Uterus (tissue), 4 donors: ENCODE data around the gene KCNH1. TPM values are rescaled to one million over a fixed set of nuclear protein-coding genes. Genes with fewer than 3 reads are reported as not detected.

Source experiments
- DNase-seq, 2 donors: peaks; one replicate each; pipeline ENCODE4 v3.0.0-alpha.2; 2019 to 2020
- H3K27ac ChIP-seq, 2 donors: fragments of 200-600 bp; sonication (generic); 1 replicate in 1 of 2; 2 replicates in 1 of 2; pipeline ENCODE4 v1.5.1; 2016 to 2018
- H3K27me3 ChIP-seq, 2 donors: fragments of 200-600 bp; sonication (generic); one replicate each; pipeline ENCODE4 v1.5.1; 2018 to 2019; ENCODE audit warnings: control low read depth in 1 of 2
- H3K36me3 ChIP-seq, 2 donors: fragments of 200-600 bp; sonication (generic); one replicate each; pipeline ENCODE4 v1.5.1; 2019; ENCODE audit warnings: control low read depth in 1 of 2
- H3K4me1 ChIP-seq, 2 donors: fragments of 200-600 bp; sonication (generic); one replicate each; pipeline ENCODE4 v1.5.1; 2018 to 2019; ENCODE audit warnings: control low read depth in 1 of 2
- H3K4me3 ChIP-seq, 2 donors: fragments of 200-600 bp; sonication (generic); 1 replicate in 1 of 2; 2 replicates in 1 of 2; pipeline ENCODE4 v1.5.1; 2018 to 2019; ENCODE audit warnings: mild to moderate bottlenecking in 1 of 2
- H3K9me3 ChIP-seq, 2 donors: fragments of 200-600 bp; sonication (generic); one replicate each; pipeline ENCODE4 v1.5.1; 2019; ENCODE audit warnings: control low read depth in 1 of 2
- CTCF ChIP-seq, 4 experiments: fragments of 200-600 bp in 2 of 4; fragments of 450-650 bp in 2 of 4; sonication (generic) in 2 of 4; IDR thresholded peaks; one replicate each; pipeline ENCODE4 v1.5.1; 2016 to 2019; ENCODE audit warnings: antibody characterized with exemption in 4 of 4, mild to moderate bottlenecking in 2 of 4, moderate library complexity in 1 of 4
- POLR2A ChIP-seq, 2 donors: fragments of 450-650 bp; IDR thresholded peaks; one replicate each; pipeline ENCODE4 v1.6.1; 2016; ENCODE audit warnings: antibody characterized with exemption in 2 of 2, mild to moderate bottlenecking in 1 of 2, moderate library complexity in 1 of 2
- intact Hi-C: fragments of 100-400 bp; cut with DNase I; formaldehyde crosslinking; loops from one replicate; pipeline ENCODE4 v1.15.1; 2023; ENCODE audit warnings: low total_unique reads
- total RNA-seq, 4 donors: library from RNA; depleted of rRNA in 3 of 4; stranded (reverse); fragments of >200 nt in 3 of 4; gene quantifications; one replicate each; pipeline versions ENCODE4 v1.1.0 to v1.2.4, GENCODE V29; 2014 to 2023
- donor health status: DM: yes; HTN: yes; CAD: no.

The KCNH1 gene
- total RNA-seq, 4 donors from 2014 or later = 1.1 to 1.5 TPM; not detected in 2

DNA sequence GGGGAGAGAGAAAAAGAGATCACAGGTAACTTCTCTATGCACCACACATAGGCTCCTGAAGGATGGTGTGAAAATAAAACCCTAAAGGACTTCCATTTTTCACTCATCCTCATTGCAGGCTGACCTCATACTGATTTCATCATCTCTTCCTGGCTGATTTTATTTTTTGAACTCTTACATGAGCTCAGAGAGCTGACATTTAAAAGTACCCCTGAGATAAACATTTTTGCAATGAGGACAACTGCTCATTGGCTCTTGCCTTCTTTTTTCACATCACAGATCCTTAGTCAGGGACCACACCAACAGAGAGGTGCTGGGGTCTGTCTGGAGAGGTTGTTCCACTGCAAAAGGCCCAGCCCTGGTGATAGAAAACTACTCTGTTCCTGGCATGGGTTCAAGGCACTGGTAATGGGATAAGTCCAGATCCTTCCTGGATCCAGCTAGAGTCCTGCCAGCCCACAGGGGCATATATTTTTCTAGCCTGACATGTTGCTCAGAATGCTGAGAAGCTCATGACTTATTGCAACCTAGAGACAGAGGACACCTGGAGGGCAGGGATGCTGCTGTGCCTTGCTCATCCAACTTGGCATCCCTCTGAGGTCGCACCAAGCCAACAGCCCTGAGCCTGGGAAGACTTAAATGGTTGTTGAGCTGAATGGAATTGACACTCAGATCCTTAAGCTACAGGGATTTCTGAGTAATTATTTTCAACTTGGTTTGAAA, 445.3 kb downstream of the KCNH1 start:
- DNase-seq = no peak
- intact Hi-C loops = no loop called here

DNA sequence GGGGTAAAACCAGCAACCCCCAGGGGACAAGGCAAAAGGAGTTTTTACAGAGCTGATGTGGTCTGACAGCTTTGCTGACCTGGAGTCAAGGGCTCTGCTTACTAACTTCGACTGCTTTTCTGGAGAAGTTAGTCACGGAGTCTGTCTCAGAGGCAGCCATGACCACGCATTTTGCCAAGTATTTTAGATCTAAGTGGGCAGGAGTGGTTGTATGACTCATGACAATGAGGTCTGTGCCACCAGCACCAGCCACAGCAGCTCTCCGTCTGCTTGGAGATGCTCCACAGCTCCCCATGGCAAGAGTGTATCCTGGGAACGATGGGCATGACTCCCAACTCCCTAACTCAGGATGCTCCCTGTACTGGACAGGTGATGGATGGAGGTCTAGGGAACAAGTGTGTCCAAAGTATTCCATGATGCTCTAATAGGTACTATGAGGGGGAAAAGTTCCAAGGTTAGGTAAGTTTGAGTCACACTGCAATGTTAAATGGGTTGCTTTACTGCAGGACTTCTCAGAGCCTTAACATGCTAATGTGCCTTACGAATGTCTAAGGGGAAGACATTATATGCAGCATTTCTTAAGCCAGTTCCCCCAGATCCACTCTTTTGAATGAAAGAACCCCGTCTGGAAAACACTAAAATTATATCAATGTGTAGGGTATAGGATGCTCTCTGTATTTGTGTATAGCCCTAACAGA, 446.2 kb downstream of the KCNH1 start:
- Histone ChIP-seq H3K27me3 (no peaks in the 10 kb centered on the region), H3K4me3 (no peak overlapping the region), H3K9me3 (no peaks in the 10 kb centered on the region), H3K4me1 (no peaks in the 10 kb centered on the region), H3K36me3 (no peaks in the 10 kb centered on the region), H3K27ac (no peak overlapping the region)
- DNase-seq = no peak
- intact Hi-C loops = no loop called here
- TF ChIP-seq POLR2A (IDR thresholded peaks at IDR 0.05) (no peak), CTCF (IDR thresholded peaks at IDR 0.05) (no peak)

More for the DNA sequence above, 445.3 kb downstream of the KCNH1 start:
- H3K27ac ChIP-seq = no peak overlapping the region
- no peak for TF ChIP-seq CTCF (IDR thresholded peaks at IDR 0.05)
- no peak for TF ChIP-seq POLR2A (IDR thresholded peaks at IDR 0.05)
- H3K9me3 ChIP-seq = no peaks in the 10 kb centered on the region
- H3K4me3 ChIP-seq = no peak overlapping the region
- no peaks in the 10 kb centered on the region for H3K4me1 ChIP-seq
- H3K36me3 ChIP-seq = no peaks in the 10 kb centered on the region
- H3K27me3 ChIP-seq = no peaks in the 10 kb centered on the region

DNA sequence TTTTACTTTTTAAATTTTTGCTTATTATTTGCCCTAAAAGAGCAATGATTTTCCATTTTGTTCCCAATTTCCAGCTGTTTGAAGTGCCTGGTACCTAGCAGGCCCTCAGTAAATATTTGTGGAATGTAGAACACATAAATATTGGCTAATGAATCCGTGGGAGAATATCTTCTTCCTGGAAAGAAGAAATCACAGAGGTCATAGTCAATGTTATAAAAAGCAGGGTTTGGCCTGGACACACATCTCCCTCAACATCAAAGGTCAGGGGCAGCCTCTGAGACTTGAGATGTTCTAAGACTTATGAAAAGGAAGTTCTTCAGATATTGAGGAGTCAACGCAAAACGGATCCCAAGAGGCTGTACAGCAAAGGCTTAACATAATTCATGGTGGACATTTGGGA, 447.1 kb downstream of the KCNH1 start:
- DNase-seq = no peak
- H3K36me3 ChIP-seq = no peaks in the 10 kb centered on the region
- no peak overlapping the region for H3K27ac ChIP-seq
- H3K9me3 ChIP-seq = no peaks in the 10 kb centered on the region
- TF ChIP-seq POLR2A (IDR thresholded peaks at IDR 0.05) (no peak), CTCF (IDR thresholded peaks at IDR 0.05) (no peak)
- intact Hi-C loops = no loop called here
- no peak overlapping the region for H3K4me3 ChIP-seq
- H3K27me3 ChIP-seq = no peaks in the 10 kb centered on the region
- no peaks in the 10 kb centered on the region for H3K4me1 ChIP-seq

DNA sequence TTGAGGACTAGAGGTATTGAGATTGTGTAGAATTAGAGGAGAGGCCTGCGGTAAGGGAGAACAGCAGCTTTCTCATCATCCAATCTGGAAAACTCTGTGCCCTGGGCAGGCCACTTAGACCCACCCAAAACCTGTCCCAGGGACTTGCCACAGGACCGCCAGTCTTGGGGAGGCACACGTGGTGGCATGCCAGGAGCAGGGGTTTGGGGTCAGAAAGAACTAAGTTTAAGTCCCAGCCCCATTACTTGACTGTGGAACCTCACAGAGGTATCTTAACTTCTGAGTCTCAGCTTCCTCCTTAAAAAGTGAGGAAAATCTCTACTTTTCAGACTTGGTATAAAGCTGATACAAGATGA, 448.7 kb downstream of the KCNH1 start:
- Histone ChIP-seq H3K27ac (no peak overlapping the region), H3K4me1 (no peaks in the 10 kb centered on the region), H3K27me3 (no peaks in the 10 kb centered on the region), H3K9me3 (no peaks in the 10 kb centered on the region), H3K36me3 (no peaks in the 10 kb centered on the region), H3K4me3 (no peak overlapping the region)
- DNase-seq = no peak
- intact Hi-C loops = no loop called here
- TF ChIP-seq CTCF (IDR thresholded peaks at IDR 0.05) (no peak), POLR2A (IDR thresholded peaks at IDR 0.05) (no peak)

DNA sequence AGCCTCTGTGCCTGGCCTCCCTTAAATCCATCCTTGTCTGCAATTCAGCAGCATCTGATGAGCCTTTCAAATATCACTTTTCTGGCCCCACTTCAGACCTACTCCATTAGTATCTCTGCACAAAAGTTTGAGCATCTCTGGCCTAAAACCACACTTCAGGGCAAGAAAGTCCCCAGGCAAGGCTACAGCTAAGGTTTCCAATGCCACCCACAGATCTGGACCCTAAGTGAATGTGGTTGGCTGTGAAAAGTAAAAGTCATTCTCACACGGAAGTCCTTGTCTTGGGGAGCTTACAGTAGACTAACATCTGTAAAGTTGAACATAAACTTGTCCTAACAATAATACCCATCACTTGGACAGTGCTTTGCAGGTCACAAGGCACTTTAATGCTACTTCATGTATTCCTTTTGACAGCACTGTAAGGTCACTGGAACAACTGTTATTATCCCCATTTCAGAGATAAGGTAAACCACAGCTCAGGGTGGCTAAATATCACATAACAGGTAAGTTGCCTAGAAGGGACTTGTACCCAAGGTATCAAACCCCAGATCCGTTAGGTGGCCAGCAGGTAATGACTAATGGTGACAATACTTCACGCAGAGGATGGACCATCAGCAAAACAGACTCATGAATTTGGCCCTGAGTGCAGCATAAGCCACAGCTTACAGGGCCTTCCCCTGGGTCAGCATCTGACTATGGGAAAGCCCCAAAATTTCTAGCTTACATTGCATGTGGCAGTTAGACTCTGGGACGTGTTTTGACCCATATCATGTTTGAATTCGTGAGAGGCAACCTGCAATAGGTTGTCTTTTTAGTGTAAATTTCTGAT, 449.3 kb downstream of the KCNH1 start:
- Histone ChIP-seq H3K9me3 (no peaks in the 10 kb centered on the region), H3K4me3 (no peak overlapping the region), H3K4me1 (no peaks in the 10 kb centered on the region), H3K36me3 (no peaks in the 10 kb centered on the region), H3K27me3 (no peaks in the 10 kb centered on the region), H3K27ac (no peak overlapping the region)
- no peak for TF ChIP-seq POLR2A (IDR thresholded peaks at IDR 0.05)
- no peak for TF ChIP-seq CTCF (IDR thresholded peaks at IDR 0.05)
- intact Hi-C loops = no loop called here
- DNase-seq = no peak
